GM18507 (cell line): Measurements from ENCODE around the gene MAPK12.

Experiments
- DNase-seq: peaks from one replicate; pipeline ENCODE4 v3.0.0; 2011; ENCODE audit warnings: low read depth; ENCODE audit not compliant: insufficient read length; ENCODE audit errors: extremely low spot score
- FAIRE-seq: peaks from 2 replicates; lab custom pipeline; 2011; peaks lifted over from hg19 to GRCh38; lab: Jason Lieb, UNC

The MAPK12 gene

DNA sequence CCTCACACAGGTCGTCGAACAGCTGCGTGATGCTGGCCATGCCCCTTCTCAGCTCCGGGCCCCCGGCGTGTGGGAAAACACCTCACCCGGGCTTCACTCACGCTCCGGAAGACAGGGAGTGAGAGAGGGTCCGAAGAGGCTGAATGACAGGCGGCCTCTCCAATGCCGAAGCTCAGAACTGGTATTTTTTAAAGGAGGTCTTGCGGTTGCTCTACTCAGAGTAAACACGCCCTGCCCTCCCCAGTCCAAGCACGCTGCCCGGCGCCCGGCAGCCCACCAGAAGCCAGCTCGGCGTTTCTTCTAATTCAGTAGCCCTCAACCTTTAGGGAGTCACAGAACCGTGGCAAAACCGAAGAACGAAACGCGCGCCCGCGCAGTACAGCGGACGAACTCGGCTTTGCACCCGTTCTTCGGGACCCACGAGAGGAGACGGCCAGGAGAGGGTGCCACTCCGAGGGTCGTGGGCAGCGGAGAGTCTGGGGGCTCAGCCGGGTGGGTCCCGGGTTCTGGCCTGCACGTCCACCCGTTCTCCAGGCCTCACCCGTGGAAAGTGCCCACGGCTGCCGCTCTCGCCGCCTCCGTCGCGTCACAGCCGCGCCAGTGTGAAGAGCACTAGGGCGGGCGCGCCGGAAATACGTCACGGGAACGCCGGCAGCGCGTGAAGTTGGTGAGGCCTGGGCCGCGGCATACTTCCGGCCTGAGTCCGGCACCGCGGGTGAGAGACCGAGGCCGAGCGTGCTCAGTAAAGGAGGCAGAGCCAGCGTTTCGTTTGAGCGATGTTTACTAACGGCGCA lies 16.9 kb downstream of the MAPK12 start, which contains the start of gene TUBGCP6:
Gene TUBGCP6, minus strand, starts transcription at position 604 of the 794 bp plus-strand sequence. Its CDS starts 564 bp downstream, at position 40.
- FAIRE-seq (peak; percentile 96), DNase-seq (peak; percentile 87)

DNA sequence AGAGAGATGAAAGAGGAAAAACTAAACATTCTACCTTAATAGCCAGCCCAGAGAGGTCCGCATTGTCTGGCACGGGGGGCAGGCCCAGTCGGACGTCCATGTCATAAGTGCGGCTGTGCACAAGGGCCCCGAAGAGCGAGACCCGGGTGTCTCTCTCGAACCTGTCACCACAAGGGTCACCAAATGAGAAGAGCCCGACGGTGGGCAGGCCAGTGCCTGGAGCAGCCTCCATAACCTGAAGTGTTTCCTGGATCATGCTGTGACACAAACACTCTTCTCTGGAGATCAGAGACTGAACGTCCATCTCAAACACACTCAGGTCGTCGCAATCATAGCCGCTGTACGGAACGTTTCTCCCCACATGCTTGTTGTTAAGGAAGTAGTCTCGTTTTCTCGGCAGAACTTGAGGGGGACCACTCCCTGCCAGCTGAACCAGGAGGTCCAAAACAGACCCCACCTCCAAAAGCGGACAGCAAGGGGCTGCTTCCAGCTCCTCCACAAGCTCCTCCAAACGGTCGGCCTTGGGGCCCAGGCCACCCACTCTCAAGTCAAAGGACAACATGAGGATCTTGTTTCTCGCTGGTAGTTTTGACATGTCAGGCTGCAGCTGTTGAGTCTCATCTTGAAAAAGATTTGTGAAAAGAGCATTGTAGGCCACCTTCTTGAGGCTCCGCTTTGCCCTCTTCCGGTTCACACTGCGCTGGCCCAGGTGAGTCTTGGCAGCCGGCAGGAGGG lies 17.6 kb downstream of the MAPK12 start:
- FAIRE-seq = no peak
- DNase-seq = no peak

DNA sequence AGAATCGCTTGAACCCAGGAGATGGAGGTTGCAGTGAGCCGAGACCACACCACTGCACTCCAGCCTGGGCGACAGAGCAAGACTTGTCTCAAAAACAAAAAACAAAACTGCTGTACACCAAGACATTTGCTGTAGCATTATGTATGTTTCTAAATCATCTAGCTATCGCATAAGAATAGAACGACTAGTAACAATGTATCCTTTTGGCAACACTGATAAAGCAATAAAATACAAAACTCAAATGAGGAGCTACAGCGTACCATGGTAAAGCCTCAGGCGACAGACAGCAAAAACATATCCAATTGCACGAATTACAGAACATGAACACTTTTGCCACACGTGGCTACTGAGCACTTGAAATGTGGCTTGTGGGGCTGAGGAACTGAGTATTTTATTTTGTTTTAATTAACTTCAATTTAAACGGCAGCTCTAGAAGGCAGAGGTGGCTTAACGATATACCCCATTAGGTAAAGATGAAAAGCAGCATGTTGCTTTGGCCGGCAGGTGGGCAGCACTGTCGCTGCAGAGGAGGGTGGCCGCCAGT lies 19.0 kb downstream of the MAPK12 start:
- no peak for DNase-seq
- no peak for FAIRE-seq

DNA sequence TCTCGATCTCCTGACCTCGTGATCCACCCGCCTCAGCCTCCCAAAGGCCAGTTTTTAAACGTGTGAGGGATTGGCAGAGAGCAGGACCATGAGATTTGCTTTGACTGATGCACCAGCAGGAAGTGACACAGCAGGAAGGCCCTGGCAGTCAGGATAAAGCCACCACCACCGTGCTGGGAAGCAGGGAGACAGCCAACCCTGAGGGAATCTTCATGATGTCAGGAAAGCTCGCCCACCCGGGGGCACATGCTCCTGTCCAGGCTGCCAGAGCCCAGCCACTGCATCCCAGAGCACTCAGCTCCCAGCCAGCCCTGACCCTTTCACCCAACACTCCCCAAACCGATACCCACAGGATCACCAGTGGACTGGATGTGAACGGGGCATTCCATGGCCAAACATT lies 22.7 kb downstream of the MAPK12 start:
- FAIRE-seq = no peak
- no peak for DNase-seq

DNA sequence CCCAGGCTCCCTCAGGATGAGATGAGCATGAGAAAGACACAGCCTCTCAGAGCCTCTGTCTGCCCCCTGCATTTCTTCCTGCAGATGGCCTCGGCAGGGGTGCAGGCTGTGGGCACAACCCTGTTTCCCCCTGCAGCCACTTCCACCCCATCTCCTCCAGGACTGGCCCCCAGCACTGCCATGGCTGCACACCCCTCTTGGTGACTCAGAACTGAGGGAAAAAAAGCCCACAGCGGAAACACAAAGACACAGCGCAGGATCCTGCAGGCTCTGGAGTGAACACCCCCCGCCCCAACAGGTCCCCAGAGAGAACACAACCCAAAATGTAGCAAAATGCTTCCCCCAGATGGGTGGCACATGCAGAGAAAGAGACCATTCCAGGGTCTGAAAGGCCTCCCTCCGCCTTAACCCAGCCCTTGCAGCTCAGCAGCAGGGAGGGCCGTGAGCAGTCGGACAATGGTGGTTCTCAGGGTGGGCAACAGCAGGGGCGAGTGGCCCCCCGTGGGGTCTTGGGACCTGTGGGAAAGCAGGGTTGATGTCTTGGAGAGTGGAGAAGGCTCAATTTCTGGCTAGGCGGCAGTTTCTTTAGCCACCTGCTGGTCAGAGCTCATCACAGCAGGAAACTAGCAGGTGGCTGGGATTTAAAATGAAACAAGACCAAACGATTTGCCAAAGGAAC lies 24.6 kb downstream of the MAPK12 start:
- DNase-seq (no peak), FAIRE-seq (peak; percentile 76)

DNA sequence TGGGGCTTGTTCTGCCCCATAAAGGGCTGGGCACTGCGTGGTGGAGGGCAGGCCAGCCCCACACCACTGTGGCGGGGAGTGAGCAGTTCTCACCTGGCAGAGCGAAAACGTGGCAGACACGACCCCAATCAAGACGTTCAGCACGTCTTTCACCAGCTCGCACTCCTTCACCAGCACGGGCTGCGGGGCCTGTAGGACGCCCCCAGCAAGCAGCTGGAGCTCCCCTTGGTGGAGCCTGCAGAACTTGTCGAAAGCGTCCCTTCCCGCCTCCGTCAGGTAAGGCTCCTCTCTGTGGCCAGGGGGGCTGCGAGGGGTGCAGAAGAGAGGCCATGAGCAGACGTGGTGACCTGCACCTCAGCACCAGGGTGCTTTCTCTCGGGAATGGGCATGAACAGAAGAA lies 28.3 kb downstream of the MAPK12 start:
- FAIRE-seq (no peak), DNase-seq (no peak)

DNA sequence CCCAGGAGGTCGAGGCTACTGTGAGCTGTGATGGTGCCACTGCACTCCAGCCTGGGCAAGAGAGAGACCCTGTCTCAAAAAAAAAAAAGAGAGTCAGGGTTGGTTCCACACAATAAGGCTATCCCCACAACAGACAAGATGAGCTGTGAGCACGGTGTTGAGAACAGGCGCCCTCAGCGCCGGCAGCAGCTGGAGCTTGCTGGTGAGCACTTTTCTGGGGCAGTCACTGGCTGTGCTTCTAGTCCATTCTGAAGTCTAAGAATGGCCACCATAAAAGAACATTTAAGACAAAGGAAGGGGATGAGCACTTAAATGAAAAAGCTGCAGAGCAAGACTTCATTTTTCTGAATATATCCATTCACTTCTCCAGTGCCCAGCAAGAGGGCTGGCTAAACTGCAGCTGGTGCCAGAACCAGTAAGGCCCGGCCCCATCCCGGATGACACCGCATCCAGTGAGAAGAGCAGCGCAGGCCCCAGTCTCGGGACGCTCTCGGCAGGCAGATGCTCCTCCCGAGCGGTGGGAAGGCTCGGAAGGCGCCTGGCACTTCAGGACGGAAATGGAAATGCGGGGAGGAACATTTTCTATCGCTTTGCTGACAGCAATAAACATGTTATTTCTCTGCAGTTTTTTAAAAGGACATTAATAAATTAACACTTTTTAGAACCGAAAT lies 28.9 kb downstream of the MAPK12 start:
- FAIRE-seq = no peak
- no peak for DNase-seq

DNA sequence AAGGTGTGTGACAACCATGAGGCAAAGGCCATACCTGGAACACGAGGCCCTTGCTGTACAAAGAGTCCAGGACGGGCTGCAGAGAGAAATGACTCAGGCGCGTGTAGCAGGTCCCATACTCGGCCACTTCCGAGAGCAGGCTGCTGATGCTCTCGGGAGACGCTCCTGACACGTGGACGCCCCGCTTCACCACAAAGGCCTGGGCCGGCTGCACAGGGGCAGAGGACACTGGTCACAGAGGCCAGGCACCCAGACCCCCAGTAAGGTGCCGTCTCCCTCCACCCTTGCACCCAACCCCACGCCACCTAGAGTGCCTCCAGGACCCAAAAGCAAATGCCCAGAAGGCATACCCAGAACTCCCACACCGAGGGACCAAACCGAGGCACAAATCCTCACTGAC lies 32.1 kb downstream of the MAPK12 start:
- DNase-seq (no peak), FAIRE-seq (no peak)

DNA sequence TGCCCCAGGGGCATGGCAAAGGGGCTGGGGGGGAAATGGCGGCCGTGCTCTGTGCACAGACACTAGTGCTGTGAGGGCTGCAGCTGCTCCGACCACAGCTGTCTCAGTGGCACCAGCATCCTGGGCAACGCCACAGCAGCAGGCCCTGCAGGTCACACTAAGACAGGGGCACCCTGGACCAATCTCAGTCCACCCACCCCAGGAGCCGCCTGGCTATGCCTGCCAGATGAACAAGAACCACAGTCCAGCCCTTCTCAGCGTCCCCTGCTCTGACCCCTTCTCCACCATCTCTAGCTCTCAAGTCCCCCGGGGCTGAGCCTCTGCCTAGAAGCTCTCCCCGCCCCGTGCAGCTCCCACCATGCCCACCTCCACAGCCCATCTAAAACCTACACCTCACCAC lies 33.1 kb downstream of the MAPK12 start:
- DNase-seq (no peak), FAIRE-seq (no peak)

DNA sequence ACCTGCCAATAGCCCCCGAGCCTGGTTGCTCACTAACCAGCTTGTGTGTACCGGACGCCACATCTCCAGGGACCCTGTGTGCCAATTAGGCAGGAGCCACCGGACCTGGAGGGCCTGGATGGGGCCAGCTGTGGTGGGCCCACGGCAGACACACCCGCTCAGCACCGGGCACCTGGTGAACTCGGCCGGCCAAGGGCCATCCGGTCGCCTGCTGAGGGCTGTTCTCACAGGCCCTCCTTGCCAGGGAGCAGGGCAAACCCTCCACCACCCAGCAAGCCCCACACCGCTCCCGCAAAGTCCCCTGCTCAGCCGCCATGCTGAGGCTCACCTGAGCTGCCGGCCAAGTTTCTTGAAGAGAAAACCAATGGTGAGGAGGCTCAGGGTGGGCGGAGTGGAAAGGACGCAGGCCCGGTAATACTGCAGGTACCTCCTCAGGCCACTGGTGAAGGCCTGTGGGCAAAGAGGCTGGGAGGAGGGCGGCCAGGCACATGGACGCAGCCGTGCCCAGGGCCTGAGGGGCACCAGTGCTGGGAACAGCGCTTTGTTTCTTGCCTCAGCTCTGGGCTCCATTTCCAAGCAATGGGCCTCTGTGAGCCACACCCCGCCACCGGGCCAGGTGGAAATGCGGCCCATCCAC lies 33.8 kb downstream of the MAPK12 start:
- FAIRE-seq (no peak), DNase-seq (no peak)

DNA sequence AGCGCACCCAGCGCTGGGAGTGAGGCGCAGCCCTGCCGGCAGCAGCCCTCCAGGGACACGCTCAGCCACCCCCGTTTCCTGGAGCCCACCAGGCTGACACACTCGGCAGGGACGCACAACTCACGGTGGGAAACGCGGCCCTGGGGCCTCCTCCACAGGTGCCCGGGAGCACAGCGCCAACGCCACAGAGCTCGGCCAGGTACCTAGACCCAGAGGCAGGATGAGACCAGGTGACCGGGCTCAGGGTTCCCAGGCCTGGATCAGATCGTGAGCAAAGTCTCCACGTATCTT lies 34.7 kb downstream of the MAPK12 start:
- no peak for DNase-seq
- FAIRE-seq = no peak

DNA sequence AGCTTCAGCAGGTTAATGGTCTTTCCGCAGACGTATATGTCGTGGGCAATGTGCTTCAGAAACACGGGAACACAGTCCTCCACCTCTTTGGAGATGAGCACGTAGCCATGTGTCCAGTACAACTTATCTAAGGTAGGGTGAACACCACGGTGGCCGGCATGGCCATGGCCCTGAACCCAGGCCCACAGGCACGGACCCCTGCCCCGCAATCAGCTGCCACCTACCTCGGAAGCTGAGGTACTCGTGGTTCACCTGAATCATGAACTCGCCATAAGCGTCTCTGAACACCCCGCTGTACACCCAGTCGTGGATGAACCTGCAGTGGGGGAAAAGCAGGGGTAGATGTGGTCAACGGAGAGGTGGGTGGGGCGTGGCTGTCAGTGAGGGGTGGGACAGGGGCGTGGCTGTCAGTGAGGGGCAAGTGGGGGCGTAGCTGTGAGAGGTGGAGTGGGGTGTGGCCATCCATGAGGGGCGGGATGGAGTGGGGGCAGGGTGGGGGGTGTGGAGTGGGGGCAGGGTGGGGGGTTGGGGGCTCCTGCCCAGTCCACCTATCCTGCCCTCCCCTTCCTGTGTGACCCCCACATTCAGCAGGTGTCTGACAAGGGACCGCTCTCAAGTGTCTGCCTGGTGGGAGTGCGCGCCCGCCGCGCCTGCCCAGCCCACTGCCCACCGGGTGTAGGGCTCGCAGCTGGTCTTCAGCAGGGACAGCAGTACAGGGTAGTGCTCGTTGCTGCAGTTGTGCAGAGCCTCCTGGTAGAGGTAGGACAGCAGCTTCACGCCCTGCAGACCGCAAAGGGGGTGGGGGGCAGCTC lies 35.2 kb downstream of the MAPK12 start:
- FAIRE-seq (no peak), DNase-seq (no peak)

DNA sequence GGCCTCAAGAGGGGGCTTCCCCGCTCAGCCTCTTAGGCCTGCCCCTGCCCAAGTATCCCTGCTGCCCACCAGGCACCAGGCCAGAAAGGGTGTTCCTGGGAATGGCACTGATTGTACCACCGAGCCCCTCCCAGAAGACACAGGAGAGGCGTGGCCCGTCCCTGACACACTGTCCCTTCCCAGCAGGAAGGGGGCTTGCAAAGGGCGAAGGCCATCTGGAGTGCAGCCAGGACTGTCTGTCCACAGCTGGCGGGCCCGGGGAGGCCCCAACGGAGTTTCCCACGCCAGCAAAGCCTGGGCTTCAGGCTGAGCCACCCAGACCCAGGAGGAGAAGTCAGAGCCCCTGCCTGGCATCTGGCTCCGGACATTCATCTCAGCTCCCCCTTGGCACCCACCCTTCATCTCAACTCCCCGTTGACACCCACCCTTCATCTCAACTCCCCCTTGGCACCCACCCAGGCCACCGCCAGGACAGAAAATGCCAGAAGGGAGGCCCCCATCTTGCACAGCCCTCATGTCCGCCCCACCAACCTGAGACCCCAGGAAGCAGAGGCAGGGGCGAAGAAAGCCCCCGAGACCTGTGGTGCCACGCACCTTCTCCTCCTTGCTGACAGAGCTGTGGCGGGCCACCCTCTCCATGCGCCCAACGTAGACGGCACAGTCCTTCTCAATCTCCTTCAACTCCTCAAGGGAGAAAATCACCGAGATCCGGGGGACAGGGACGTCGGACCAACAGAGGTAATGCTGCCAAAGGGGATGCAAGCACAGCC lies 36.1 kb downstream of the MAPK12 start:
- DNase-seq (no peak), FAIRE-seq (no peak)

DNA sequence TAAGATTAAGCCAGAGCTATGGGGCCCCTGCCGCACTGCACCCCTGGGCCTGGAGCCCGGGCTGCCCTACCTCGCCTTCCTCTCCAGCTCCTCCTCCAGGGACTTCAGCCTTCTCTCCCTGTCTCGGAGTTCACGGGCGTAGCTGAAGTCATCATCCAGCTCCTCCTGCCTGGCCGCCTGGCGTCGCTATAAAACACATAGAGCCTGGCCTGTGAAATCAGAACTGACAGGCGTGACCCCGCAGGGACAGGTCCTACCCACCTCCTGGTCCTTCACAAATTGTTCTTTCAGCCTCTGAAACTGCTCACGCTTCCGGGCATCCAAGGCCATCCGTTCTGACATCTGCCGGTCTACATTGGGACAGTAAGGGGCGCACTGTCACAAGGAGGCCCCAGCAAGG lies 37.4 kb downstream of the MAPK12 start:
- FAIRE-seq (no peak), DNase-seq (no peak)

DNA sequence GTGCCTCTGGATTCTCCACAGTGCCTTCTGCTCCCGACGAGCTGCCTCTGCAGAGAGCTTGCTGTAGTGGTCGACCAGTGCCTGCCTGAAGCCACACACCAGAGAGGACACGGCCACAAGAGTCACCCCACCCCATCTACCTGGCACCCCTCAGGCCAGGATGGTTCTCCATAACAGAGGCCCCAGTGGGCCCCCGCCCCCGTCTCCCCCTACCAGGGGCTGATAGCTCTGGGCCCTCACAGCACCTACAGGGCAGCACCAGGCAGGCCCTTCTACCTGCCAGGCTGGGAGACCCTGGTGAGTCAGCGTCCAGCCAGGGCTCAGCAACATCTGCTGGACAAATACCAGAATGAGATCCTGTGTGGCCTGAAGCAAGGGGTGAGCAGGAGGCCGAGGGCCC lies 39.0 kb downstream of the MAPK12 start:
- DNase-seq = no peak
- FAIRE-seq = no peak

DNA sequence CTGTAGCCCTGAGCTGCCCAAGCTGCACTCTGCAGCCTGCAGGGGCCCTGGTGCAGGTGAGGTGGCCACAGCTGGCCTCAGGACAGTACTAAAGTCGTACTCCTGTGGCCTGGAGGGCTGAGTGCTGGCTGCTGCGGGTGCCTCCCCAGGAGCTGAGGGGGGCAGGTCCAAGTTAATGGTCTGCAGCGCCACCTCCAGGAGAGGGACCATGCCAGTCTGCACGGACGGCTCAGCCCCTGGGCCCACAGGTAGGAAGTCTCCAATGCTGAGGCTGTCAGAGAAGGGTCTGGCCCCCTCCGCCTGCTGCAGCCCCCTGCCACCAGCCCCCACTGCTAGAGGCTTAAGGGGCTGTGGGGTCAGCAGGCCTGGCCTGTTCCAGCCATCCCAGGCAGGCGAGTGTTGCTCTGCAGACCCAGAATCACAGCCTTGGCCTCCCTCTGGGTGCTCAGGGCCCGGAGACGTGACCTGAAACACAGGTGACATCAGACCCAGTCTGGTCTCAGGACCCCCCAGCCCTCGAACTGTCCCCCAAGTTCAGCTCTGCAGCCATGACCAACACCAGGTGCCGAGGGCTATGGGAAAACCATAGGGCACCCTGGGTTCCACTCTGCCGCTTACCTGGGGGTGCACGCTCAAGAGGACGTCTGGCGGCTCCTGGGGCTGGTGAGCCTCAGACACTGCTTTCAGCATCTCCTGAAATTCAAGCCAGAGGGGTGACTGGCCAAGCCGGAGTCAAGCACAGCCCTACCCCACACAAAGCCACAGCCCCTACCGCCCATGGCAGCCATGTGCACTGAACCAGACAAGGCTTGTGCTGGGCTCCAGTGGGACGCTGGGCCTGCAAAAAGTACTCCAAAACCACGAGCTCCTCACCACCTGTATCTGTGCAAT lies 39.8 kb downstream of the MAPK12 start:
- DNase-seq (no peak), FAIRE-seq (no peak)
